Measurements from ENCODE around the gene ZBTB20.

GRCh38 chr3:114389156-114389555, 757.9 kb downstream of the ZBTB20 start:
- no peak for TF ChIP-seq CTCF (IDR thresholded peaks at IDR 0.05; ENCODE audit: insufficient read depth, low read depth, low read length)
- no peak for TF ChIP-seq EZH2 (IDR thresholded peaks at IDR 0.05; ENCODE audit: insufficient read depth, low read length)
